HepG2 (cell line): ENCODE data around the gene ADGRV1. TPM values are rescaled to one million over a fixed set of nuclear protein-coding genes. Genes with fewer than 3 reads are reported as not detected.

Experiments
- ATAC-seq: fragments of 200-7000 bp; cut with Tn5 transposase; 3 replicates; pipeline ENCODE4 v1.9.1; 2020; ENCODE audit warnings: mild to moderate bottlenecking, moderate library complexity
- BruUV-seq: library from RNA; stranded (reverse); fragments of 400-500 nt; replicated peaks from 2 replicates; lab custom pipeline; 2021; lab: Mats Ljungman, UMichigan
- CTCF ChIA-PET: fragments of 300-600 bp; formaldehyde crosslinking; extraction: SDS; loops from one replicate; lab custom pipeline; 2021; ENCODE audit warnings: low total read pairs, inconsistent platforms, low intra/inter-chr PET ratio; lab: Yijun Ruan, JAX
- POLR2A ChIA-PET: fragments of 350-600 bp; sonication (Branson Sonifier 250); formaldehyde crosslinking; loops from one replicate; lab custom pipeline; 2020; ENCODE audit warnings: antibody characterized with exemption, inconsistent platforms; lab: Yijun Ruan, JAX
- DNase-seq: peaks from one replicate; pipeline ENCODE4 v3.0.0-alpha.2; 2015; ENCODE audit warnings: low spot score
- FAIRE-seq: peaks from 3 replicates; lab custom pipeline; 2011; peaks lifted over from hg19 to GRCh38; lab: Jason Lieb, UNC
- H2AFZ ChIP-seq: one replicate; pipeline ENCODE4 v1.6.1; 2011; ENCODE audit warnings: low read length, inconsistent platforms
- H3K27ac ChIP-seq: fragments of 300-600 bp; 3 replicates; pipeline ENCODE4 v1.8.0; 2011; ENCODE audit warnings: mixed run types, mild to moderate bottlenecking, mixed read lengths, low read length, inconsistent platforms; ENCODE audit not compliant: insufficient read depth; ENCODE audit errors: extremely low read length
- H3K27me3 ChIP-seq, 2 experiments: fragments of 200-600 bp in 1 of 2; 2 replicates in 1 of 2; 3 replicates in 1 of 2; pipeline versions ENCODE4 v1.6.0 to v1.8.0; 2011; ENCODE audit warnings: low read length in 2 of 2, mild to moderate bottlenecking in 2 of 2, moderate library complexity in 2 of 2, inconsistent platforms in 1 of 2; ENCODE audit not compliant: insufficient read depth in 2 of 2, control insufficient read depth in 1 of 2
- H3K36me3 ChIP-seq, 2 experiments: fragments of 200-600 bp in 1 of 2; replicated peaks in 1 of 2; 2 replicates in 1 of 2; 3 replicates in 1 of 2; pipeline versions ENCODE4 v1.5.1 to v1.8.0; 2011; ENCODE audit warnings: low read length in 2 of 2, inconsistent platforms in 1 of 2; ENCODE audit not compliant: insufficient read depth in 2 of 2, control insufficient read depth in 1 of 2
- H3K4me1 ChIP-seq: 2 replicates; pipeline ENCODE4 v1.5.1; 2012; ENCODE audit warnings: low read length, inconsistent platforms; ENCODE audit not compliant: insufficient read depth
- H3K4me2 ChIP-seq: 2 replicates; pipeline ENCODE4 v1.6.0; 2011; ENCODE audit warnings: low read depth, low read length, inconsistent platforms
- H3K4me3 ChIP-seq, 3 experiments: fragments of 200-600 bp in 1 of 3; sonication (generic), shearing (Covaris generic) in 1 of 3; replicated peaks in 1 of 3; 2 replicates each; pipeline ENCODE4 v1.5.1; 2011 to 2016; ENCODE audit warnings: low read length in 3 of 3, inconsistent platforms in 2 of 3, low read depth in 2 of 3, mild to moderate bottlenecking in 2 of 3, control low read depth in 1 of 3, mixed read lengths in 1 of 3; ENCODE audit not compliant: insufficient read depth in 1 of 3
- H3K79me2 ChIP-seq: one replicate; pipeline ENCODE4 v1.6.1; 2011; ENCODE audit warnings: low read length, inconsistent platforms; ENCODE audit not compliant: insufficient read depth
- H3K9ac ChIP-seq: 2 replicates; pipeline ENCODE4 v1.6.0; 2011; ENCODE audit warnings: mild to moderate bottlenecking, low read depth, low read length, inconsistent platforms; ENCODE audit not compliant: insufficient read depth
- H3K9me3 ChIP-seq: 2 replicates; pipeline ENCODE4 v1.5.1; 2012; ENCODE audit warnings: mild to moderate bottlenecking, low read length
- H4K20me1 ChIP-seq: 2 replicates; pipeline ENCODE4 v1.6.0; 2011; ENCODE audit warnings: inconsistent platforms, mild to moderate bottlenecking, low read length, moderate library complexity; ENCODE audit not compliant: insufficient read depth
- ARID5B ChIP-seq: IDR thresholded peaks from 2 replicates; pipeline ENCODE4 v1.4.0; 2020; ENCODE audit warnings: mild to moderate bottlenecking, missing genetic modification reagents
- ATF4 ChIP-seq, 2 experiments: fragments of 450-650 bp in 1 of 2; sonication (generic) in 1 of 2; formaldehyde crosslinking; IDR thresholded peaks; 2 replicates each; pipeline versions ENCODE4 v1.5.0 to v1.8.0; 2020 to 2022; ENCODE audit warnings: mild to moderate bottlenecking in 1 of 2, missing genetic modification reagents in 1 of 2
- BCL6 ChIP-seq: IDR thresholded peaks from 2 replicates; pipeline ENCODE4 v1.6.1; 2016; ENCODE audit warnings: missing genetic modification reagents, missing compliant biosample characterization
- CEBPB ChIP-seq: IDR thresholded peaks from 2 replicates; pipeline ENCODE4 v1.6.1; 2011; ENCODE audit warnings: low read depth, low read length, improper control_type of control experiment, borderline replicate concordance
- CEBPG ChIP-seq: IDR thresholded peaks from 2 replicates; pipeline ENCODE4 v1.6.1; 2016
- EHMT2 ChIP-seq: fragments of 200-600 bp; sonication (generic); IDR thresholded peaks from 2 replicates; pipeline ENCODE4 v1.7.0; 2017; ENCODE audit warnings: antibody characterized with exemption, low read depth, low read length, borderline replicate concordance
- GATAD2A ChIP-seq: IDR thresholded peaks from 2 replicates; pipeline ENCODE4 v1.6.1; 2016
- KDM6A ChIP-seq: IDR thresholded peaks from 2 replicates; pipeline ENCODE4 v1.6.1; 2016; ENCODE audit warnings: low read depth
- KMT2B ChIP-seq: IDR thresholded peaks from 2 replicates; pipeline ENCODE4 v1.6.1; 2016; ENCODE audit warnings: missing genetic modification reagents, missing compliant biosample characterization
- NCOA1 ChIP-seq: sonication (generic); formaldehyde crosslinking; IDR thresholded peaks from 2 replicates; pipeline ENCODE4 v1.9.0; 2021; ENCODE audit warnings: missing genetic modification reagents
- NCOA2 ChIP-seq: sonication (generic); formaldehyde crosslinking; IDR thresholded peaks from 2 replicates; pipeline ENCODE4 v1.8.0; 2022; ENCODE audit warnings: inconsistent platforms
- PAX8 ChIP-seq: sonication (generic); formaldehyde crosslinking; IDR thresholded peaks from 2 replicates; pipeline ENCODE4 v1.8.0; 2022; ENCODE audit warnings: mild to moderate bottlenecking, missing genetic modification reagents, borderline replicate concordance
- PTBP1 ChIP-seq: fragments of 200-400 bp; formaldehyde crosslinking; IDR thresholded peaks from 2 replicates; pipeline ENCODE4 v1.6.1; 2018; ENCODE audit warnings: low read length, low read depth; ENCODE audit not compliant: poor library complexity, severe bottlenecking
- REL ChIP-seq: sonication (generic); formaldehyde crosslinking; conservative IDR thresholded peaks from 2 replicates; pipeline ENCODE4 v1.8.0; 2022; ENCODE audit warnings: mild to moderate bottlenecking, missing genetic modification reagents, moderate library complexity
- SKI ChIP-seq: fragments of 450-650 bp; IDR thresholded peaks from one replicate; pipeline ENCODE4 v1.6.1; 2018; ENCODE audit warnings: mild to moderate bottlenecking; ENCODE audit not compliant: partially characterized antibody
- UBTF ChIP-seq: sonication (generic); formaldehyde crosslinking; IDR thresholded peaks from 2 replicates; pipeline ENCODE4 v1.4.0; 2020; ENCODE audit warnings: mild to moderate bottlenecking, missing genetic modification reagents
- ZNF607 ChIP-seq: sonication (generic); formaldehyde crosslinking; IDR thresholded peaks from 2 replicates; pipeline ENCODE4 v1.5.1; 2020; ENCODE audit warnings: missing genetic modification reagents, mild to moderate bottlenecking, borderline replicate concordance
- WGBS: methylation state at CpG from one replicate; pipeline ENCODE4 v1.1.6; 2017; ENCODE audit warnings: low lambda C conversion rate; 5-methylcytosine and 5-hydroxymethylcytosine counted together
- in situ Hi-C: cut with HindIII; loops from 2 replicates; pipeline ENCODE4 v1.10.0; 2017; ENCODE audit warnings: low pct_unique_long_range_greater_than_20kb; ENCODE audit not compliant: extremely low pct_ligation_motif_present
- intact Hi-C: fragments of 100-400 bp; cut with micrococcal nuclease; formaldehyde crosslinking; loops from one replicate; pipeline ENCODE4 v1.10.0; 2022; ENCODE audit not compliant: unreplicated experiment
- polyA plus RNA-seq, 8 experiments: library from polyadenylated mRNA; depleted of rRNA in 3 of 8; stranded (reverse) in 7 of 8; unstranded in 1 of 8; fragments of >200 nt; fragmentation: Illumina TruSeq in 4 of 8; extraction: Trizol in 4 of 8; gene quantifications; 2 replicates each; pipeline versions ENCODE4 v1.2.1 to v1.2.3, GENCODE V29; 2011 to 2016; ENCODE audit warnings: low read depth in 4 of 8, missing spikeins in 1 of 8, mixed read lengths in 1 of 8; ENCODE audit not compliant: insufficient read depth in 1 of 8
- total RNA-seq, 5 experiments: library from RNA; depleted of rRNA; stranded (reverse); fragments of >200 nt; fragmentation: Illumina TruSeq; extraction: Trizol; gene quantifications; 2 replicates each; pipeline ENCODE4 v1.2.3, GENCODE V29; 2016; ENCODE audit warnings: low read depth in 1 of 5

The ADGRV1 gene
- total and polyA plus RNA-seq, 2 of the 13 experiments (the other 11 are each of a cell fraction or from before 2014, with no cell fraction given), result 1.7 to 3.9 TPM

- TF ChIP-seq ATF4 (CRISPR knock-in tag; IDR thresholded peaks at IDR 0.05) (no peak), PTBP1 (no peak), ZNF607 (no peak), KMT2B (0 out of 2 replicates have a peak, but pooled peaks have one; percentile 18), UBTF (CRISPR knock-in tag) (no peak), KDM6A (CRISPR knock-in tag) (peak; percentile 64; the same call in 1 of the 2 replicates), SKI (peak; percentile 16), EHMT2 (peak; percentile 77; the same call in 1 of the 2 replicates)
Observed at GRCh38 chr5:90915393-90915792, 356.8 kb downstream of the ADGRV1 start (continued).

GRCh38 chr5:90916947-90917800, 358.6 kb downstream of the ADGRV1 start:
- Histone ChIP-seq H2AFZ (no peak overlapping the region), H3K27me3 (no peaks in the 10 kb centered on the region), H3K36me3 (no peaks in the 10 kb centered on the region), H3K9ac (no peak overlapping the region), H3K4me1 (peaks cover 40% of the 10 kb centered on the region), H3K9me3 (peaks cover 6% of the 10 kb centered on the region; the same call in 1 of the 2 replicates), H3K4me3 (no peak overlapping the region), H3K27ac (no peak overlapping the region), H3K79me2 (no peaks in the 10 kb centered on the region), H3K4me2 (no peak overlapping the region), H4K20me1 (no peaks in the 10 kb centered on the region)
- CTCF ChIA-PET, result no interaction called here
- WGBS, result 73% methylated on average over 3 of the region's 3 CpGs
- no peak for DNase-seq
- no peak for ATAC-seq
- FAIRE-seq, result no peak
- POLR2A ChIA-PET, result no interaction called here
- intact Hi-C loops, result no loop called here
- in situ Hi-C loops, result no loop called here
- no TSS peak for BruUV-seq
- TF ChIP-seq CEBPG (CRISPR knock-in tag), result peak; percentile 46
- TF ChIP-seq NCOA1, result no peak
- TF ChIP-seq CEBPB, result peak; percentile 69; the same call in 1 of the 2 replicates
- TF ChIP-seq PAX8 (CRISPR knock-in tag), result no peak
- TF ChIP-seq REL, result no peak
- peak; percentile 49; the same call in 1 of the 2 replicates for TF ChIP-seq NCOA2 (CRISPR knock-in tag)
- TF ChIP-seq GATAD2A, result peak; percentile 73
- TF ChIP-seq BCL6 (CRISPR knock-in tag), result peak; percentile 46; the same call in 1 of the 2 replicates
- TF ChIP-seq ARID5B (CRISPR knock-in tag), result 0 out of 2 replicates have a peak, but pooled peaks have one; percentile 11
